ENCODE measurements around the gene SLC35B4. TPM values are rescaled to one million over a fixed set of nuclear protein-coding genes. Genes with fewer than 3 reads are reported as not detected.

SLC35B4 gene
- 1 to 10 TPM; 1.8 to 4.7 (median 3.9) TPM for polyA plus RNA-seq

GRCh38 chr7:134316539-134317344 lies at the start of gene SLC35B4:
SLC35B4 (minus strand) TSS chr7:134316930; CDS start chr7:134316751, 179 bp downstream.
- no peak within 1 kb of the TSS for H3K27ac ChIP-seq (ENCODE audit: low read depth, low read length)
- 0 to 1% (median 0%) methylated on average over 64 to 69 of the region's 69 CpGs for WGBS, 3 donors

DNA sequence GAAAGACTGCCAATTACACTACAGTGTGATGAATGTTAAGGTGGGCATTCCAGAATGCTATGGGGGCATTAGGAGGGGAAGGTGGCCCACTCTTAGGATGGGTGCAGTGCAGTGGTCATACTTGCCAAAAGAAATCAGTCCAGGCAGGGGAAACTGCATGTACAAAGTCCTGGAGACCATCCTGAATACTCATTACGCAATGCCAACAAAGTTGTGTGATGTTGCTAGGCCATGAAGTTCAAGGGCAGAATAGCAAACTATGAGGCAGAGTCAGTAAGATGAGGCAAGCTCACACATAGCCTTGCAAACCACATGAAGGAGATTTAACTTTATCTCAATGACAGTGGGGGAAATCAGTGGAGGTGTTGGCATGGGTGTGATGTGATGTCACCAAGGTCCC lies 49.8 kb upstream of the SLC35B4 start:
- H3K27ac ChIP-seq (ENCODE audit: low read depth, low read length) = no peak overlapping the region
- WGBS, 3 donors = 85 to 96% (median 93%) methylated on average over 1 of the region's 1 CpG

GRCh38 chr7:134365341-134366054 lies 48.8 kb upstream of the SLC35B4 start:
- 69 to 87% (median 70%) methylated on average over 6 of the region's 6 CpGs for WGBS, 3 donors
- H3K27ac ChIP-seq (ENCODE audit: low read depth, low read length) = no peak overlapping the region

GRCh38 chr7:134364619-134365037 lies 47.9 kb upstream of the SLC35B4 start:
- no peak overlapping the region for H3K27ac ChIP-seq (ENCODE audit: low read depth, low read length)

DNA sequence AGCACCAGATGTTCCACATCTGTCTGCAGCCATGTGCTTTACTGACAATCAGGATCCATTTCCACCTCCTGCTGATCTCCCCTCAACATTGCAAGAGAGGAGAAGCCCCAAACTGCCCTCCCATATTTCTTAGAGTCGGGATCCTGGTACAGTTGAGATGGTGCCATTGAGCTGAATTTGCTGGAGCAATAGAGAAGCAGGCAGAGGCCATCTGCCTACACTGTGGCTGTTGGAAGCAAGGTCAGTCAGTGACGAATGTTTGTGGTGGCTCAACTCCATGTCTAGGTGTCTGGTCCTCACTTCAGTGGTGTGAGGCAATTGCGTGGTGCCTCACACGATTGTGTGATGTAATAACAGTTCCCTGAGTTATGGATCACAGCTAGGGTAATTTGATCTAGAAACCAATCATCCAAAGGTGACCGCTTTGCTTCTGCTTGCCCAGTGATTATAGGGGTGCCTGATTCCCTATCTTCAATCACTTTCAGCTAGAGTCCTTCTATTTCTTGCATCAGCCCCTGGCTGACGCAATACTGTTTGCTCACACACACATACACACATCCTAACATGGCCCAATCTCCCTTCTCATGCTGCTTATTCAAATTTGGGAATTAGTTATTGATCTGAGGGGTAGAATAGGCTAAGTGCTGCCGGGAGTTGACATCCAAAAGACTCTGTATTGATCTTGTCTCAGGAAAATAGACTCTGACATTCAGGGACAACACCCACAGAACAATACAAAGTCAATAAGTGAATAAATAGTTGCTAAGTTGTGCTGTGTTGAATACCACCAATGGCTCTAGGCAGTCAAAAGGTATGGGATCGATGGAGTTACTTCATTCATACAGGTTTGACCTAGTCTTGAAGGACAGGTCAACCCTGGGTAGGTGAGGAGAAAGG lies 46.1 kb upstream of the SLC35B4 start:
- WGBS, 3 donors = 76 to 79% (median 76%) methylated on average over 8 of the region's 8 CpGs
- no peak overlapping the region for H3K27ac ChIP-seq (ENCODE audit: low read depth, low read length)

GRCh38 chr7:134359787-134360432 lies 43.2 kb upstream of the SLC35B4 start:
- 48 to 79% (median 76%) methylated on average over 5 of the region's 5 CpGs for WGBS, 3 donors

DNA sequence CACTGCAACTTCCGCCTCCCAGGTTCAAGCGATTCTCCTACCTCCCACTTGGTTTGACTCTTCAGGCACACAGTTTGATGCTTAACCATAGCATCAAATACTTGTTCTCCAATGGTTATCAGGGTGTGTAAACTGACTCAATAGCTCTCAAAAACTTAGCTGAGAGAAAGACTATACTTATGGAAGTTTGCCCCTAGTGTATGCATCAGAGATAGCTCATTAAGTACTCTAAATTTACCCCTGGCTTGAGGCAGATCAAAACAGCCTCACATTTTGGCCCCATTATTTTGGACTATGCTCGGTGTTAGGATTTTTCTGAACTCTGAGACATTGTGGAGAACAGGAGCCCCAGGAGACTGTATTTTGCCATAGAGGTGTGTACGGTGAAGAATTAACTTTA lies 40.8 kb upstream of the SLC35B4 start:
- no peak overlapping the region for H3K27ac ChIP-seq (ENCODE audit: low read depth, low read length)
- 90 to 96% (median 91%) methylated on average over 4 of the region's 4 CpGs for WGBS, 3 donors

More at GRCh38 chr7:134359787-134360432, 43.2 kb upstream of the SLC35B4 start:
- H3K27ac ChIP-seq (ENCODE audit: low read depth, low read length) = no peak overlapping the region

DNA sequence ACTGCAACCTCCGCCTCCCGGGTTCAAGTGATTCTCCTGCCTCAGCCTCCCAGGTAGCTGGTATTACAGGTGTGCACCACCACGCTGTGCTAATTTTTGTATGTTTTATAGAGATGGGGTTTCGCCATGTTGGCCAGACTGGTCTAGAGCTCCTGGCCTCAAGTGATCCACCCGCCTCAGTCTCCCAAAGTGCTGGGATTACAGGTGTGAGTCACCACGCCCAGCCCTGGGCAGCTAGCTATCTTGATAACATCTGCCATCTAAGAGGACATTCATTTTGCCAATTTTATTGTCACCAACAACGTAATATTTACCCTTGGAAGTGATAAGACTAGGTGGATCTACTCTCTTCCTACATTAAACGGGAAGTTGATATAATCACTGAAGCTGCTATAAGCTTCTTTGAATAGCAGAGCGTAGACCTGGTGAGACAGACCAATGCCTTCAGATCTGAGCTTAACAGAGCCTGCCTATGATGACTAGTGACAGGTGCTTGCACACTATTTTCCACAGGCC lies 39.7 kb upstream of the SLC35B4 start:
- no peak overlapping the region for H3K27ac ChIP-seq (ENCODE audit: low read depth, low read length)
- WGBS, 3 donors = 86 to 90% (median 89%) methylated on average over 9 of the region's 9 CpGs

DNA sequence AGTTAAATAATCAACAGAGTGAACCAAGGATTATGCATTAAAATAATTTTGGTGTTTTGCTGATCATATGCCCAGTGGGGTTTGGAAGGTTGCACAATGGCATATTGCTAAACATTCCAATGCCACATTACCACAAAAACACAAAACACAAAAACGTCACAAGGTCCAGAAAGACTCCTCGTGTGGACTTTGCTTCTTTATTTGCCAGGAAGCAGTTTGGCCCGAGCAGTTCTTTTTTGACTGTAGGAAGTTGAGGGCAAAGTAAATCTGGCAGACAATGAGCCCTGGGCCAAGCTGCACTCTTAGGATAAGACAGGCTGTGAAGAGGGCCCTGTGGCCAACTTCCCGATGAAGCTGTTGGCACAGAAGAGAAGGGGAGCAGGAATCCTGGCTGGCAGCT lies 39.2 kb upstream of the SLC35B4 start:
- H3K27ac ChIP-seq (ENCODE audit: low read depth, low read length) = no peak overlapping the region
- 13 to 23% (median 15%) methylated on average over 4 of the region's 4 CpGs for WGBS, 3 donors

- 57 to 69% (median 64%) methylated on average over 7 of the region's 7 CpGs for WGBS, 3 donors
- no peak overlapping the region for H3K27ac ChIP-seq (ENCODE audit: low read depth, low read length)
Measured at GRCh38 chr7:134355004-134355525, 38.3 kb upstream of the SLC35B4 start.

- 21 to 90% (median 80%) methylated on average over 4 of the region's 4 CpGs for WGBS, 3 donors
Measured at GRCh38 chr7:134353411-134353810, 36.7 kb upstream of the SLC35B4 start.

DNA sequence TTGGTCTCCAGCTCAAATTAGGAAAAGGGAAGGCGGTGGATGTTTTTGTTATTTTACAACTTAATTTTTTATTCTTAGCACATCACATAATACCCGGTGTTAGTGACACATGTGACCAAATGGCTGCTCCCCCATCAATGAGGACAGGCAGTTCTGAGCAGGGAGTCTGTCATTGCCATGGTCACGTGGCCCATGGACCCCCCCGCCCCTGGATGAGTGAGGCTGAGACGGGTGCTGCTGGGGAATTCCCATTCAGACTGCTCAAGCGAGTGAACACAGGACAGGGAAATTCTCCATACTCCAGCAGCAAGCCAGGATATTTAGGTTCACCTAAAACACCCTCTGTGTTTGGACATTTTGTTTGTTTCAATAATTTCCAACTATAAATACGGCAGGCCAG lies 34.7 kb upstream of the SLC35B4 start:
- WGBS, 3 donors = 51 to 66% (median 55%) methylated on average over 7 of the region's 7 CpGs
- H3K27ac ChIP-seq (ENCODE audit: low read depth, low read length) = no peak overlapping the region

More at GRCh38 chr7:134353411-134353810, 36.7 kb upstream of the SLC35B4 start:
- no peak overlapping the region for H3K27ac ChIP-seq (ENCODE audit: low read depth, low read length)

- 17 to 38% (median 32%) methylated on average over 1 of the region's 1 CpG for WGBS, 3 donors
- H3K27ac ChIP-seq (ENCODE audit: low read depth, low read length) = no peak overlapping the region
Measured at GRCh38 chr7:134350709-134351108, 34.0 kb upstream of the SLC35B4 start.

- WGBS, 3 donors = 79 to 86% (median 81%) methylated on average over 5 of the region's 5 CpGs
- H3K27ac ChIP-seq (ENCODE audit: low read depth, low read length) = no peak overlapping the region
Measured at GRCh38 chr7:134347567-134347966, 30.8 kb upstream of the SLC35B4 start.

GRCh38 chr7:134343796-134344195 lies 27.1 kb upstream of the SLC35B4 start:
- H3K27ac ChIP-seq (ENCODE audit: low read depth, low read length) = no peak overlapping the region
- WGBS, 3 donors = 67 to 85% (median 71%) methylated on average over 6 of the region's 6 CpGs

DNA sequence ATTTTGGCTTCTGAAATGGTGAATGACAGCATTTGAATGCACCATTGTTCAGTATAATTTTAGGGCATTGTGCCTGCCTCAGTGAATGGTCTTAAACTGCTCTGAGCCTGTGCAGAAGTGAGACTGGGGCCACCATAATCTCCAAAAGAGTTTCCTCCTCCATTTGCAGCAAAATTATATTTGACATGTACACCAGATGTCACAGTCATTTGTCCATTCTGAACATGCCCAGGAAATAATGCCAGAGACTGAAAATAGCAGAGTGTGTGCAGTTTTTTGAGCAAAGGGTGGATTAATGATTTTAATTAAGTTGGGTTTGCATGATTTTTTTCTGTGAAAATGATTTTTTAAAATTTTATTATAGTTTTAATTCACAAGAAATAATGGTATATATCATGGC lies 26.4 kb upstream of the SLC35B4 start:
- H3K27ac ChIP-seq (ENCODE audit: low read depth, low read length) = no peak overlapping the region

- no peak overlapping the region for H3K27ac ChIP-seq (ENCODE audit: low read depth, low read length)
- 23 to 71% (median 69%) methylated on average over 4 of the region's 4 CpGs for WGBS, 3 donors
Measured at GRCh38 chr7:134339475-134339874, 22.7 kb upstream of the SLC35B4 start.

DNA sequence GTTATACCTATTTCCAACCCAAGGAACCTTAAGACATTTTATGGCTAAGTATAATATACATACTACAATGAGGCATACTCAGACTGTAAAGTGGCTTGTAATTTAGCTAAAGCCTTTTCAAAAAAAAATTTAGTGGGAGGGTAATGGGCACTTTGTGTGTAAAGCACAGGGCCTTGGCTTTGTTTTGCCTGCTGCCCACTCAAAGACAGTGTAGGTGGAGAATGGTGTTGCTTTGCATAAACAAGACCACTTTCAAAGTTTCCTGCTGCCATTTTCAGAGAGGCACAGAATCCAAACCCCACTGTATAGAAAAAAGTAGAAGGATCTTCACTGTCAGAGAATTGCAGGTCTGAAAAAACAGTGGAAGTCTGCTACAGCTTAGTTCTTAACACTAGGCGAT lies 21.2 kb upstream of the SLC35B4 start:
- WGBS, 3 donors = 93 to 100% (median 96%) methylated on average over 1 of the region's 1 CpG
- H3K27ac ChIP-seq (ENCODE audit: low read depth, low read length) = no peak overlapping the region
